Measurements from ENCODE around the gene KNCN. TPM values are rescaled to one million over a fixed set of nuclear protein-coding genes. Genes with fewer than 3 reads are reported as not detected.

KNCN gene
- total RNA-seq, 4 donors from 2014 or later, result not detected

- H3K36me3 ChIP-seq, result no peaks in the 10 kb centered on the region
- H3K9me3 ChIP-seq, result no peaks in the 10 kb centered on the region
- H3K27ac ChIP-seq, result no peak overlapping the region
- H3K4me1 ChIP-seq, result no peaks in the 10 kb centered on the region
- no peaks in the 10 kb centered on the region for H3K27me3 ChIP-seq
- no peak for DNase-seq
- H3K4me3 ChIP-seq, result no peak overlapping the region
- TF ChIP-seq, protein P1, sequence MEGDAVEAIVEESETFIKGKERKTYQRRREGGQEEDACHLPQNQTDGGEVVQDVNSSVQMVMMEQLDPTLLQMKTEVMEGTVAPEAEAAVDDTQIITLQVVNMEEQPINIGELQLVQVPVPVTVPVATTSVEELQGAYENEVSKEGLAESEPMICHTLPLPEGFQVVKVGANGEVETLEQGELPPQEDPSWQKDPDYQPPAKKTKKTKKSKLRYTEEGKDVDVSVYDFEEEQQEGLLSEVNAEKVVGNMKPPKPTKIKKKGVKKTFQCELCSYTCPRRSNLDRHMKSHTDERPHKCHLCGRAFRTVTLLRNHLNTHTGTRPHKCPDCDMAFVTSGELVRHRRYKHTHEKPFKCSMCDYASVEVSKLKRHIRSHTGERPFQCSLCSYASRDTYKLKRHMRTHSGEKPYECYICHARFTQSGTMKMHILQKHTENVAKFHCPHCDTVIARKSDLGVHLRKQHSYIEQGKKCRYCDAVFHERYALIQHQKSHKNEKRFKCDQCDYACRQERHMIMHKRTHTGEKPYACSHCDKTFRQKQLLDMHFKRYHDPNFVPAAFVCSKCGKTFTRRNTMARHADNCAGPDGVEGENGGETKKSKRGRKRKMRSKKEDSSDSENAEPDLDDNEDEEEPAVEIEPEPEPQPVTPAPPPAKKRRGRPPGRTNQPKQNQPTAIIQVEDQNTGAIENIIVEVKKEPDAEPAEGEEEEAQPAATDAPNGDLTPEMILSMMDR (IDR thresholded peaks at IDR 0.05), result no peak
- no peak for TF ChIP-seq POLR2A (IDR thresholded peaks at IDR 0.05)
These were observed 49.9 kb downstream of the KNCN start for GRCh38 chr1:46501528-46501927.

GRCh38 chr1:46497665-46498064, 53.8 kb downstream of the KNCN start:
- H3K9me3 ChIP-seq, result no peaks in the 10 kb centered on the region
- H3K4me1 ChIP-seq, result no peaks in the 10 kb centered on the region
- H3K27ac ChIP-seq, result no peak overlapping the region
- no peak for TF ChIP-seq POLR2A (IDR thresholded peaks at IDR 0.05)
- TF ChIP-seq, protein P1 (IDR thresholded peaks at IDR 0.05), result no peak
- H3K27me3 ChIP-seq, result peaks cover 0 to 8% of the 10 kb centered on the region in 2 donors
- H3K4me3 ChIP-seq, result no peak overlapping the region
- H3K36me3 ChIP-seq, result no peaks in the 10 kb centered on the region
- no peak for DNase-seq

DNA sequence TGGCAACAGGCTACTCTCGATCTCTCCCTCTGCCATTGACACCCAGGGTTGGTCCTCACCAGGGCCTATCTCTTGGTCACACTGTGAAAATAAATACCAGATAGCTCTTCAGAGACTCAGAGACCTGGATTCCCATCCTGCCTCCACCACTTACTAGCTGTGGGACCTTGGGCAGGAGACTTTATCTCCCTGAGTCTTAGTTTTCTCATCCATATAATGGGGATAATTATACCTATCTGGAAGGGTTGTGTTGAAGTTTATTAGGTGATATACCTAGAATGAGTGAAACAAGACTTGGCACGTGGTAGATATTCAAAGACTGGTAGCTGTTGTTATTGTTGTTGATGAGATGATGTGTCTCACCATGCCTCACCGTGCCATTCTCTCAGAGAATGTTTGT, 54.4 kb downstream of the KNCN start:
- no peaks in the 10 kb centered on the region for H3K36me3 ChIP-seq
- no peak overlapping the region for H3K27ac ChIP-seq
- H3K27me3 ChIP-seq, result peaks cover 0 to 12% of the 10 kb centered on the region in 2 donors
- H3K4me1 ChIP-seq, result no peaks in the 10 kb centered on the region
- TF ChIP-seq, protein P1 (IDR thresholded peaks at IDR 0.05), result no peak
- TF ChIP-seq POLR2A (IDR thresholded peaks at IDR 0.05), result no peak
- H3K4me3 ChIP-seq, result no peak overlapping the region
- no peak for DNase-seq
- no peaks in the 10 kb centered on the region for H3K9me3 ChIP-seq

DNA sequence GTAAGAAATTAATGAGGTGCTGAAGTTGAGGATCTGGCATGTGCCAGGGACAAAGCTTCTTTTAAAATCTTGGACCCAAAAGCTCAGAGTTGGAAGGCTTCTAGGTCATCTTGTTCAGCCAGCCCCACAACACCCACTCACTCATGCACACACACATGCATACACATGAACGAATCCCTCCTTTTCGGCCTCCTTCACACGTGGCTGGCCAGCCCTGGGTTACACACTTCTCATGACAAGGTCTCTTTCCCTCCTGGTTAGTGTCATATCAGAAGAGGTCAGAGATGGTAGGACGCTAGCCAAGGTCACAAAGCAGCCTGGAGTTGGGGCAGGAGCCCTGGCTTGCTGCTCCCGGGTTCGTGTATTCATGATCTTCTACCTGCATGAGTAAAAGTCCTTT, 54.9 kb downstream of the KNCN start:
- no peak overlapping the region for H3K4me3 ChIP-seq
- TF ChIP-seq, protein P1 (IDR thresholded peaks at IDR 0.05), result no peak
- TF ChIP-seq POLR2A (IDR thresholded peaks at IDR 0.05), result no peak
- no peak for DNase-seq
- H3K27me3 ChIP-seq, result peaks cover 0 to 17% of the 10 kb centered on the region in 2 donors
- H3K9me3 ChIP-seq, result no peaks in the 10 kb centered on the region
- no peaks in the 10 kb centered on the region for H3K36me3 ChIP-seq
- no peaks in the 10 kb centered on the region for H3K4me1 ChIP-seq
- H3K27ac ChIP-seq, result no peak overlapping the region

GRCh38 chr1:46495778-46496177, 55.7 kb downstream of the KNCN start:
- Histone ChIP-seq H3K27ac (no peak overlapping the region), H3K4me3 (no peak overlapping the region), H3K4me1 (peaks cover 0 to 4% (median 0%) of the 10 kb centered on the region in 4 donors), H3K9me3 (no peaks in the 10 kb centered on the region), H3K36me3 (no peaks in the 10 kb centered on the region), H3K27me3 (peaks cover 0 to 24% of the 10 kb centered on the region in 2 donors)
- no peak for TF ChIP-seq POLR2A (IDR thresholded peaks at IDR 0.05)
- TF ChIP-seq, protein P1 (IDR thresholded peaks at IDR 0.05), result no peak
- no peak for DNase-seq

Other genes with a start within 250 kb of the KNCN start
- 10 to 100 TPM; 19.8 to 72.3 (median 65.3) TPM for gene LRRC41, start 248.0 kb downstream of the KNCN start, total RNA-seq
- gene UQCRH, start 247.9 kb downstream of the KNCN start, total RNA-seq, result 100 to 1,000 TPM; 230 to 300 (median 262) TPM
- gene NSUN4, start 210.8 kb downstream of the KNCN start, total RNA-seq, result 10 to 100 TPM; 12.8 to 29.4 (median 18.0) TPM
- 100 to 1,000 TPM; 107 to 230 (median 152) TPM for gene FAAH, start 157.3 kb downstream of the KNCN start, total RNA-seq
- gene DMBX1, start 61.8 kb downstream of the KNCN start, total RNA-seq, result not detected
- 100 to 1,000 TPM in 1 of 4 donors, 10 to 100 TPM in 3; 51.3 to 134 (median 94.2) TPM for gene MKNK1, start 52.6 kb upstream of the KNCN start, total RNA-seq
- gene MOB3C, start 65.2 kb upstream of the KNCN start, total RNA-seq, result 10 to 100 TPM in 3 of 4 donors, 1 to 10 TPM in 1; 7.7 to 22.3 (median 14.5) TPM
- gene ATPAF1, start 116.7 kb upstream of the KNCN start, total RNA-seq, result 10 to 100 TPM; 14.0 to 46.8 (median 34.8) TPM
- not detected for gene TEX38, start 120.2 kb upstream of the KNCN start, total RNA-seq
- gene EFCAB14, start 167.5 kb upstream of the KNCN start, total RNA-seq, result 100 to 1,000 TPM in 1 of 4 donors, 10 to 100 TPM in 3; 86.6 to 153 (median 96.9) TPM
- 10 to 100 TPM in 3 of 4 donors, 1 to 10 TPM in 1; 7.4 to 48.0 (median 42.4) TPM for gene CYP4B1, start 247.4 kb upstream of the KNCN start, total RNA-seq